ENCODE results near the gene FBLN1.

DNA sequence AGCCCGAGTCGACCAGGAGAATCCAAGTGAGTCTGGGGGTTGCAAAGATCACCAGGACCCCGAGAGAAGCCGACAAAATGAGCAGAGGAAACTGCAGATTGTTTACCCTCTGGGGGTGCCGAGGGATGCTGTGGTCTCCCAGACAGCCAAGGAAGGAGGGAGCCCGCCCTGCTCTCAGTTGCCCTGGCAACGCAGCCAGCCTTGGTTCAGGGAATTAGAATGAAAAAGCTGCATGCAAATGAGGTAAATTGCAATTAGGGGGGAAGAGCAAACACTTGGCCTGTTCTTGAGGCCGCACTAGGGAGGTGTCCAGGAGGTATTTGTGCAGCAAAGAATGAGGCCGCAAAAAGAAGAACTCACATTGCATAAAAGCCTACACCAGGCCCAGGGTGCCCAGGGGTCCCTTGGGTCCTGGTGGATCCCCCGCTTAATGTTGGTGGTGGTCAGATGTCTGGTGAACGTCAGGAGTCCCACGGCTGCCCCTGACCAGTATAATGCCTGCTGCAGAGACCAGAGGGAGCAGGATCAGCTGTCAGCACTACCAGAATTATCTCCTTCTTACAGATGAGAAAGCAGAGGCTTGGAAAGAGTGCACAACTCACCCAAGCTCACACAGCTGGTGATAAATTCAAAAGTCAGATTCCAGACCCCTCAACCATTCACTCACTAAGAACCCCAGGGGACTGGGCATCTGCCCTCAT is 128.6 kb downstream of the FBLN1 start:
- TF ChIP-seq, protein P1, sequence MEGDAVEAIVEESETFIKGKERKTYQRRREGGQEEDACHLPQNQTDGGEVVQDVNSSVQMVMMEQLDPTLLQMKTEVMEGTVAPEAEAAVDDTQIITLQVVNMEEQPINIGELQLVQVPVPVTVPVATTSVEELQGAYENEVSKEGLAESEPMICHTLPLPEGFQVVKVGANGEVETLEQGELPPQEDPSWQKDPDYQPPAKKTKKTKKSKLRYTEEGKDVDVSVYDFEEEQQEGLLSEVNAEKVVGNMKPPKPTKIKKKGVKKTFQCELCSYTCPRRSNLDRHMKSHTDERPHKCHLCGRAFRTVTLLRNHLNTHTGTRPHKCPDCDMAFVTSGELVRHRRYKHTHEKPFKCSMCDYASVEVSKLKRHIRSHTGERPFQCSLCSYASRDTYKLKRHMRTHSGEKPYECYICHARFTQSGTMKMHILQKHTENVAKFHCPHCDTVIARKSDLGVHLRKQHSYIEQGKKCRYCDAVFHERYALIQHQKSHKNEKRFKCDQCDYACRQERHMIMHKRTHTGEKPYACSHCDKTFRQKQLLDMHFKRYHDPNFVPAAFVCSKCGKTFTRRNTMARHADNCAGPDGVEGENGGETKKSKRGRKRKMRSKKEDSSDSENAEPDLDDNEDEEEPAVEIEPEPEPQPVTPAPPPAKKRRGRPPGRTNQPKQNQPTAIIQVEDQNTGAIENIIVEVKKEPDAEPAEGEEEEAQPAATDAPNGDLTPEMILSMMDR (IDR thresholded peaks at IDR 0.05; ENCODE audit: low read length), result no peak
- TF ChIP-seq EZH2 (IDR thresholded peaks at IDR 0.05; ENCODE audit: borderline replicate concordance, low read length), result no peak

All from OCI-LY1 (cell line).